Suppressor macrophage (primary cell): ENCODE measurements around the gene SKIC8.
"Not testable (repeated sequence)": the region's sequence is repeated elsewhere in the genome, so short reads cannot be mapped to it uniquely, and the experiment has no call there.

Experiments
- DNase-seq, 4 experiments: peaks; one replicate each; pipeline ENCODE4 v3.0.0-alpha.2; 2020 to 2022

The SKIC8 gene

GRCh38 chr15:78249131-78249530 is 50.3 kb downstream of the SKIC8 start:
- no peak for DNase-seq

- DNase-seq: no peak
Measured at GRCh38 chr15:78247911-78248310, 51.5 kb downstream of the SKIC8 start.

GRCh38 chr15:78245976-78246620 is 53.3 kb downstream of the SKIC8 start:
- not testable (repeated sequence) for DNase-seq

- not testable (repeated sequence) for DNase-seq
Measured at GRCh38 chr15:78245392-78245791, 54.0 kb downstream of the SKIC8 start.

- DNase-seq: peak in 3 of 4 experiments; percentile 8 to 32 (median 13)
Measured at GRCh38 chr15:78244893-78245292, 54.5 kb downstream of the SKIC8 start.

GRCh38 chr15:78244101-78244500 is 55.3 kb downstream of the SKIC8 start:
- no peak for DNase-seq

GRCh38 chr15:78243491-78243941 is 55.9 kb downstream of the SKIC8 start:
- no peak for DNase-seq

GRCh38 chr15:78243058-78243457 is 56.4 kb downstream of the SKIC8 start:
- no peak for DNase-seq

GRCh38 chr15:78242128-78242527 is 57.3 kb downstream of the SKIC8 start:
- peak; percentile 26 to 57 (median 34) for DNase-seq

GRCh38 chr15:78241017-78241416 is 58.4 kb downstream of the SKIC8 start:
- DNase-seq: peak; percentile 80 to 91 (median 84)

GRCh38 chr15:78239811-78240210 is 59.6 kb downstream of the SKIC8 start:
- DNase-seq: no peak

- DNase-seq: no peak
Measured at GRCh38 chr15:78237146-78237545, 62.3 kb downstream of the SKIC8 start.

GRCh38 chr15:78236491-78236890 is 62.9 kb downstream of the SKIC8 start:
- DNase-seq: no peak

- DNase-seq: no peak
Measured at GRCh38 chr15:78234515-78235040, 64.8 kb downstream of the SKIC8 start, which contains the start of gene ACSBG1. TSS of gene ACSBG1 (minus strand) at chr15:78234565. CDS start at chr15:78234501, 64 bp downstream.

GRCh38 chr15:78233496-78233895 is 65.9 kb downstream of the SKIC8 start:
- DNase-seq: no peak
